Measurements from ENCODE around the gene TPH2.

Gene TPH2

DNA sequence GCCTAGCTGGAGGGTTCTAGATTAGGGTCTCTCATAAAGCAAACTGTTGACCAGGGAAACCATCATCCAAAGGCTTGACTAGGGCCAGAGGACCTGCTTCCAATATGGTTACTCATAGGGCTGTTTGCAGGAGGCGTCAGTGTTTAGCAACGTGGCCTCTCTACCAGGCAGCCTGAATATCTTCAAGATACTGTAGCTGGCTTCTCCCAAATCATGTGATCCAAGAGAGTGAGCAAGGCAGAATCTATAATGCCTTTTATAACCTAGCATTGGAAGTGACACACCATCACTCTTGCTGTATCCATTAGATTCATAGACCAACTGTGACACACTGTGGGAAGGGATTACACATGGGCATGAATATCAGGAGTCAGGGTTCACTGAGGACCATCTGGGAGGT is 17.3 kb downstream of the TPH2 start:
- DNase-seq (ENCODE audit: low read depth) = no peak
- H3K4me3 ChIP-seq (ENCODE audit: low read depth, low read length) = no peak overlapping the region
- TF ChIP-seq CTCF (IDR thresholded peaks at IDR 0.05; ENCODE audit: insufficient read depth, low read depth, low read length, missing control alignments) = no peak

GRCh38 chr12:71958056-71958455 is 19.4 kb downstream of the TPH2 start:
- H3K4me3 ChIP-seq (ENCODE audit: low read depth, low read length) = no peak overlapping the region
- TF ChIP-seq CTCF (IDR thresholded peaks at IDR 0.05; ENCODE audit: insufficient read depth, low read depth, low read length, missing control alignments) = no peak
- DNase-seq (ENCODE audit: low read depth) = no peak

DNA sequence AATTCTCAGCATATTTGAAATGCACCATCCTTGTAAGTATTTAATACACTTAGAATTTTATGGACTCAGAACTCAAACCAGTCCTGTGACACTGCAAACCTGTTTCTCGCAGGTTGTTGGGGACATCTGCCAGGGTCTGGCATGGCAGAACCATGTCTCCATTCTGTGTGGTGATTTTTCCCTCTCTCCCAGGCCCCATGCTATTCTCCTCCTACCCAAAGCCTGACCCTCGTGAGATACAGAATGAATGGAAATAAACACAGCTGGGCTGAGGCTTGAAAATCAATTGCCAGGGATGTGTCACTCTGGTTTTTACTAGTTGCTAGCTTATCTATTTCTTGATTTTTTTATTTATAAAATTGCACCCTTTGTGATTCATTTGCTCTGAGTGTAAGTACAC is 19.8 kb downstream of the TPH2 start:
- TF ChIP-seq CTCF (IDR thresholded peaks at IDR 0.05; ENCODE audit: insufficient read depth, low read depth, low read length, missing control alignments) = no peak
- H3K4me3 ChIP-seq (ENCODE audit: low read depth, low read length) = no peak overlapping the region
- DNase-seq (ENCODE audit: low read depth) = no peak

GRCh38 chr12:71958993-71959578 is 20.4 kb downstream of the TPH2 start:
- TF ChIP-seq CTCF (IDR thresholded peaks at IDR 0.05; ENCODE audit: insufficient read depth, low read depth, low read length, missing control alignments) = no peak
- DNase-seq (ENCODE audit: low read depth) = no peak
- H3K4me3 ChIP-seq (ENCODE audit: low read depth, low read length) = no peak overlapping the region

DNA sequence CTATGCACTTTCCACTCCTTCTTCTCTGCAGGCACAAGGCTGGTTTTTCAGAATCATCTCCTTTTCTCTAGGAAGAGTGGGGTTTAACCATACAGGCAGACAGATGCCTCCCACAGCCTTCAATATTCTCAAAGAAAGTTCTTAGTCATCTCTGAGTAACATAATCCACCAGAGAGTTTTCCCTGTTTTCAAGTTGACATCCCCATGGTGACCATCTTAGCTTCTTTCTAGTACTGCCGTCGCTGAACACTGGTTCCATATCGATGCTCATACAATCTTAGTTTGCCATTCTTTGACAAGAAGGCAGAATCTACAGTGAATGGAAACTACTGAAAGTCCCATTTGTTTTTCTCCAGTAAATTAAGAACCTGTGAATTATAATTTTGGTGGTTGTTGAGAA is 28.6 kb downstream of the TPH2 start:
- H3K4me3 ChIP-seq (ENCODE audit: low read depth, low read length) = no peak overlapping the region
- DNase-seq (ENCODE audit: low read depth) = no peak
- no peak for TF ChIP-seq CTCF (IDR thresholded peaks at IDR 0.05; ENCODE audit: insufficient read depth, low read depth, low read length, missing control alignments)

DNA sequence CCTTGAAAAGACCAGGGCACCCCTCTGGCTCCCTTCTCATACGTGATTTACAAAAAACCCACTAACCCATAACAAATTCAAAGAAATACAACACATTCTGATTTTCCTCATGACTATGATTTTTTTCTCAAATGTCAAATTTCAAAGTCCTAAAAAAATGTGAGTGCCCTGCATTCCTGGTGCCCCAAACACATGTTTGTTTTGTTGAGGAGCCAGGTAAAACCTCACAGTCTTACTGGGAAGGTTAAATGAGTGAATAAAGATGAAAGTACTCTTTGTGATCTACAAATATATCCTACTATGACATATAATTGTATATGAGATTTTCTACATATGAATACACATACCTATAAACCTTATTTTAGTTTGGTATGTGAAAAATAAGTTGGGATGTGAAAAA is 30.7 kb downstream of the TPH2 start:
- no peak for TF ChIP-seq CTCF (IDR thresholded peaks at IDR 0.05; ENCODE audit: insufficient read depth, low read depth, low read length, missing control alignments)
- no peak for DNase-seq (ENCODE audit: low read depth)
- no peak overlapping the region for H3K4me3 ChIP-seq (ENCODE audit: low read depth, low read length)

DNA sequence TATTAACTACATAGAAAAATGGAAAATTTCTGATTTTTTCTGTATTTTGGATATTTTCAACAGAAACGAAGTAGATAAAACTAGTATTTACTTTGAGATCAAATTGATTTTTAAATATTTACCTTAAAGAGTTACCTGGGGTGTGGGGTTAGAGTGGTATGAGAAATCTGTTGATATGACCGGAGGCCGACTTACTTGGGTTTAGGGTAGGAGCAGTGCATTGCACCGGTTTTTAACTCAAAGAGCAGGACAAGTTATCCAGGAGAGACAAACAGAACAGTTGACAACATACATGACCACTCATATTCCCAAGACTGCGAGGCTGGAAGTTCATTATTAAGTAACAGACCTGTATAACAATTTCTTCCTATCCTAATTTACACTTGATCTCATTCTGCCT is 31.4 kb downstream of the TPH2 start:
- H3K4me3 ChIP-seq (ENCODE audit: low read depth, low read length) = no peak overlapping the region
- no peak for DNase-seq (ENCODE audit: low read depth)
- no peak for TF ChIP-seq CTCF (IDR thresholded peaks at IDR 0.05; ENCODE audit: insufficient read depth, low read depth, low read length, missing control alignments)

Data from GM12865 (cell line).